HEK293 (cell line): ENCODE data around the gene SLC37A2.

Source experiments
- CTCF ChIA-PET: fragments of 350-600 bp; formaldehyde crosslinking; extraction: SDS; loops from one replicate; lab custom pipeline; 2021; ENCODE audit warnings: antibody characterized with exemption; lab: Yijun Ruan, JAX
- POLR2A ChIA-PET: fragments of 300-600 bp; formaldehyde crosslinking; extraction: SDS; loops from one replicate; lab custom pipeline; 2020; ENCODE audit warnings: antibody characterized with exemption, inconsistent platforms; lab: Yijun Ruan, JAX
- H3K27ac ChIP-seq: fragments of 200-500 bp; sonication (Bioruptor generic); 2 replicates; pipeline ENCODE4 v1.5.1; 2014; ENCODE audit warnings: low read depth, low read length, control low read depth, inconsistent platforms; ENCODE audit errors: extremely low read depth
- H3K36me3 ChIP-seq, 2 experiments: fragments of 200-500 bp in 1 of 2; sonication (Bioruptor generic) in 1 of 2; 1 replicate in 1 of 2; 2 replicates in 1 of 2; pipeline ENCODE4 v1.5.1; 2014 to 2017; ENCODE audit warnings: inconsistent platforms in 2 of 2, low read length in 2 of 2; ENCODE audit not compliant: control insufficient read depth in 2 of 2, insufficient read depth in 1 of 2
- H3K4me1 ChIP-seq: fragments of 200-500 bp; sonication (Bioruptor generic); 2 replicates; pipeline ENCODE4 v1.5.1; 2014; ENCODE audit warnings: mild to moderate bottlenecking, low read length, inconsistent platforms; ENCODE audit not compliant: control insufficient read depth, insufficient read depth
- H3K4me3 ChIP-seq: 2 replicates; pipeline ENCODE4 v1.5.1; 2011; ENCODE audit warnings: low read depth, mild to moderate bottlenecking, control low read depth, low read length, moderate library complexity
- H3K9me3 ChIP-seq: fragments of 200-500 bp; sonication (Bioruptor generic); 2 replicates; pipeline ENCODE4 v1.5.1; 2014; ENCODE audit warnings: low read depth, low read length, inconsistent platforms; ENCODE audit not compliant: control insufficient read depth, insufficient read depth
- ELK4 ChIP-seq: IDR thresholded peaks from 2 replicates; pipeline ENCODE4 v1.6.1; 2011; ENCODE audit warnings: mild to moderate bottlenecking, low read depth, low read length, borderline replicate concordance
- HIC1 ChIP-seq: fragments of 450-650 bp; formaldehyde crosslinking; IDR thresholded peaks from 2 replicates; pipeline ENCODE4 v1.5.1; 2016; ENCODE audit warnings: missing biosample characterization, missing genetic modification characterization
- INSM2 ChIP-seq: fragments of 450-650 bp; formaldehyde crosslinking; IDR thresholded peaks from 2 replicates; pipeline ENCODE4 v1.5.1; 2016; ENCODE audit warnings: missing biosample characterization, missing genetic modification characterization
- PRDM1 ChIP-seq: fragments of 450-650 bp; formaldehyde crosslinking; IDR thresholded peaks from 2 replicates; pipeline ENCODE4; 2016; ENCODE audit warnings: missing biosample characterization, missing genetic modification characterization
- SALL2 ChIP-seq: fragments of 450-650 bp; formaldehyde crosslinking; IDR thresholded peaks from 2 replicates; pipeline ENCODE4 v1.5.0; 2017; ENCODE audit warnings: missing biosample characterization, mild to moderate bottlenecking, missing genetic modification characterization, borderline replicate concordance
- SCRT2 ChIP-seq: fragments of 450-650 bp; formaldehyde crosslinking; IDR thresholded peaks from 2 replicates; pipeline ENCODE4 v1.5.1; 2016; ENCODE audit warnings: missing biosample characterization, missing genetic modification characterization
- SP2 ChIP-seq: fragments of 450-650 bp; formaldehyde crosslinking; IDR thresholded peaks from 2 replicates; pipeline ENCODE4 v1.5.1; 2016; ENCODE audit warnings: missing biosample characterization, missing genetic modification characterization
- ZBTB10 ChIP-seq: fragments of 450-650 bp; formaldehyde crosslinking; IDR thresholded peaks from 2 replicates; pipeline ENCODE4 v1.5.1; 2016; ENCODE audit warnings: missing biosample characterization, missing genetic modification characterization
- ZIC2 ChIP-seq: fragments of 450-650 bp; formaldehyde crosslinking; IDR thresholded peaks from 2 replicates; pipeline ENCODE4 v1.5.1; 2016; ENCODE audit warnings: missing biosample characterization, missing genetic modification characterization
- ZNF112 ChIP-seq: fragments of 450-650 bp; formaldehyde crosslinking; IDR thresholded peaks from 2 replicates; pipeline ENCODE4 v1.5.0; 2017; ENCODE audit warnings: missing biosample characterization, missing genetic modification characterization
- ZNF16 ChIP-seq: fragments of 450-650 bp; formaldehyde crosslinking; IDR thresholded peaks from 2 replicates; pipeline ENCODE4 v1.5.1; 2016; ENCODE audit warnings: low read depth, missing biosample characterization, missing genetic modification characterization
- ZNF202 ChIP-seq: fragments of 450-650 bp; formaldehyde crosslinking; IDR thresholded peaks from 2 replicates; pipeline ENCODE4 v1.5.1; 2016; ENCODE audit warnings: missing biosample characterization, missing genetic modification characterization, borderline replicate concordance
- ZNF23 ChIP-seq: fragments of 450-650 bp; formaldehyde crosslinking; IDR thresholded peaks from 2 replicates; pipeline ENCODE4 v1.5.1; 2016; ENCODE audit warnings: missing biosample characterization, missing genetic modification characterization, borderline replicate concordance
- ZNF239 ChIP-seq: fragments of 450-650 bp; formaldehyde crosslinking; IDR thresholded peaks from 2 replicates; pipeline ENCODE4 v1.5.1; 2016; ENCODE audit warnings: missing biosample characterization, missing genetic modification characterization
- ZNF248 ChIP-seq: fragments of 450-650 bp; formaldehyde crosslinking; IDR thresholded peaks from 2 replicates; pipeline ENCODE4 v1.5.1; 2017; ENCODE audit warnings: missing biosample characterization, missing genetic modification characterization
- ZNF391 ChIP-seq: fragments of 450-650 bp; formaldehyde crosslinking; IDR thresholded peaks from 2 replicates; pipeline ENCODE4 v1.5.1; 2016; ENCODE audit warnings: low read depth, missing biosample characterization, missing genetic modification characterization, borderline replicate concordance
- ZNF433 ChIP-seq: fragments of 450-650 bp; formaldehyde crosslinking; IDR thresholded peaks from 2 replicates; pipeline ENCODE4 v1.5.1; 2016; ENCODE audit warnings: missing biosample characterization, missing genetic modification characterization, low read depth
- ZNF501 ChIP-seq: fragments of 450-650 bp; formaldehyde crosslinking; IDR thresholded peaks from 2 replicates; pipeline ENCODE4 v1.5.1; 2016; ENCODE audit warnings: missing biosample characterization, missing genetic modification characterization
- ZNF624 ChIP-seq: fragments of 450-650 bp; formaldehyde crosslinking; IDR thresholded peaks from 2 replicates; pipeline ENCODE4 v1.5.1; 2017; ENCODE audit warnings: missing biosample characterization, missing genetic modification characterization
- ZNF704 ChIP-seq: fragments of 450-650 bp; formaldehyde crosslinking; IDR thresholded peaks from 2 replicates; pipeline ENCODE4 v1.5.1; 2016; ENCODE audit warnings: missing biosample characterization, missing genetic modification characterization
- ZNF768 ChIP-seq: fragments of 450-650 bp; formaldehyde crosslinking; IDR thresholded peaks from 2 replicates; pipeline ENCODE4 v1.5.1; 2018; ENCODE audit warnings: missing biosample characterization, mild to moderate bottlenecking, missing genetic modification characterization

Gene SLC37A2

GRCh38 chr11:125078516-125079140 is 15.5 kb downstream of the SLC37A2 start:
- Histone ChIP-seq H3K9me3 (no peaks in the 10 kb centered on the region), H3K4me1 (no peaks in the 10 kb centered on the region), H3K4me3 (no peak overlapping the region), H3K27ac (no peak overlapping the region), H3K36me3 (no peaks in the 10 kb centered on the region)
- TF ChIP-seq ZNF768 (tag by site-specific recombination), result no peak
- TF ChIP-seq HIC1 (tag by site-specific recombination), result no peak
- no peak for TF ChIP-seq ZNF23 (tag by site-specific recombination)
- TF ChIP-seq ZNF16 (tag by site-specific recombination), result no peak
- TF ChIP-seq ZBTB10 (tag by site-specific recombination), result no peak
- POLR2A ChIA-PET, result interaction anchor here (0.6 kb wide), 1 partner anchor 119 kb away, joined by 3 read pairs; no protein-coding TSS in a partner anchor
- CTCF ChIA-PET, result interaction anchor here (0.5 to 2.8 kb wide), 2 partner anchors 12 to 374 kb away, joined by 4 to 7 read pairs; no protein-coding TSS in a partner anchor

- ChIA-PET CTCF (interaction anchor here (0.8 to 2.8 kb wide), 3 partner anchors 11 to 266 kb away, joined by 3 to 7 read pairs (median 5); no protein-coding TSS in a partner anchor), POLR2A (no interaction called here)
- peaks cover 0 to 3% of the 10 kb centered on the region in 2 experiments; a peak in 1 of 3 replicates for H3K36me3 ChIP-seq
- no peak overlapping the region for H3K27ac ChIP-seq
- no peaks in the 10 kb centered on the region for H3K9me3 ChIP-seq
- no peak for TF ChIP-seq ZNF624 (tag by site-specific recombination)
- TF ChIP-seq PRDM1 (tag by site-specific recombination), result no peak
- TF ChIP-seq ZIC2 (tag by site-specific recombination), result no peak
- no peak for TF ChIP-seq ELK4
- TF ChIP-seq ZNF501, result no peak
- no peak for TF ChIP-seq SP2 (tag by site-specific recombination)
- TF ChIP-seq ZNF112, result no peak
- no peak for TF ChIP-seq ZNF239 (tag by site-specific recombination)
- TF ChIP-seq INSM2 (tag by site-specific recombination), result no peak
- no peak for TF ChIP-seq ZNF202 (tag by site-specific recombination)
- TF ChIP-seq SALL2 (tag by site-specific recombination), result no peak
- TF ChIP-seq ZNF433 (tag by site-specific recombination), result no peak
- no peak for TF ChIP-seq ZNF391 (tag by site-specific recombination)
- no peak for TF ChIP-seq HIC1 (tag by site-specific recombination)
- no peak for TF ChIP-seq ZNF248 (tag by site-specific recombination)
- no peak for TF ChIP-seq ZNF704 (tag by site-specific recombination)
- no peak for TF ChIP-seq SCRT2 (tag by site-specific recombination)
- H3K4me3 ChIP-seq, result no peak overlapping the region
- H3K4me1 ChIP-seq, result no peaks in the 10 kb centered on the region
Measured at GRCh38 chr11:125079151-125079877, 16.2 kb downstream of the SLC37A2 start.
